GM10248 (cell line): ENCODE data around the gene CBR1.

Experiments
- CTCF ChIA-PET: fragments of 300-600 bp; sonication (Branson Sonifier 250); formaldehyde crosslinking; extraction: SDS; loops from one replicate; lab custom pipeline; 2021; ENCODE audit warnings: antibody characterized with exemption; lab: Yijun Ruan, JAX
- POLR2A ChIA-PET: fragments of 350-650 bp; sonication (Branson Sonifier 250); formaldehyde crosslinking; extraction: SDS; loops from one replicate; lab custom pipeline; 2020; ENCODE audit warnings: antibody characterized with exemption; lab: Yijun Ruan, JAX
- DNase-seq: peaks from one replicate; pipeline ENCODE4 v3.0.0; 2012; ENCODE audit errors: extremely low spot score
- CTCF ChIP-seq: IDR thresholded peaks from 2 replicates; pipeline ENCODE4 v1.5.1; 2012; ENCODE audit warnings: mild to moderate bottlenecking, low read depth; ENCODE audit errors: extremely low read depth, missing control alignments, control extremely low read depth

The CBR1 gene

GRCh38 chr21:36059823-36060158 lies 10.0 kb upstream of the CBR1 start:
- DNase-seq = no peak
- ChIA-PET CTCF (interaction anchor here (0.6 to 2.1 kb wide), 7 partner anchors 17 to 1314 kb away, joined by 3 to 5 read pairs (median 4); no protein-coding TSS in a partner anchor), POLR2A (interaction anchor here (0.5 kb wide), 1 partner anchor 622 kb away, joined by 6 read pairs; no protein-coding TSS in a partner anchor)
- no peak for TF ChIP-seq CTCF

DNA sequence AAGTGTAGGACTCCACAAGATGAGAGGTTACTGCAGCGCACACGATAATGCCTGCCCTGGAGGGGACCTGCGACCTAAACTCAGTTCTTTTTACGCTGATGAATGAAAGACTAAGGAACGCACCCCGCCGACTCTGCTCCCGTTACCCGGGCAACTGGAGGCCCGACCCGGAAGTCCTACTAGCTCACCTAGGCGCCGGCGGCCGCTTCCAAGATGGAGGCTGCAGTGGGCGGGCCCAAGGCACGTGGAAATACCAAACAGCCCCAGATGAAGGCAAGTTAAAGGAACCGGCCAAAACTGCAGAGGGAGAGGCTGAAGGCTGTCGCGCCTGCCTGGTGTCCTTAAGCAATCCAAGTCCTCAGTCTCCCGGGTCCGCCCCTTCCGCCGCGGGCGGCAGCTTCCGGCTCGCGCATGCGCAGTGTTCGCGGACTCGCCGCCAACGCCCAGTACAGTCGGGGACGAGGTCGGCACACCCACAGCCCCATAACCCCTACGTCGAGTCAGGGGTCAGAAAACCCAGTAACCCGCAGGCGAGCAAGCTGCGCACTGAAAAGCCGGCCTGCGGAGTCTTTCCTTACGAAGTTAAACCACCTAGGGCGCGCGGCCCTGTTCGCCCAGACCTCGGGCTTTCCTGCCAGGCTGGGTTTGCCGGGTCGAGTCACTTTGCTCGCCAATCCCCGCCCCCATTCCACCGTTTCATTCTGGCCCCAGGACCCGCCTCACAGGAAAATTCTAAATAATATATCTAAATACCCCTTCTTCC lies 9.5 kb upstream of the CBR1 start, which contains the start of gene SETD4:
TSS of gene SETD4 (minus strand) at position 368 of the 763 bp plus-strand sequence. CDS start 1,638 bp downstream, outside the sequence.
- no peak for TF ChIP-seq CTCF
- POLR2A ChIA-PET = interaction anchor here (0.5 kb wide), 1 partner anchor 623 kb away, joined by 6 read pairs; no protein-coding TSS in a partner anchor
- CTCF ChIA-PET = interaction anchor here (0.6 to 2.1 kb wide), 9 partner anchors 13 to 1315 kb away, joined by 3 to 5 read pairs (median 4); no protein-coding TSS in a partner anchor
- DNase-seq = peak; percentile 97

- DNase-seq = no peak
- POLR2A ChIA-PET = no interaction called here
- no peak for TF ChIP-seq CTCF
- CTCF ChIA-PET = interaction anchor here (2.1 kb wide), 1 partner anchor 66 kb away, joined by 5 read pairs; no protein-coding TSS in a partner anchor
These were observed 8.4 kb upstream of the CBR1 start for GRCh38 chr21:36061445-36061844.

DNA sequence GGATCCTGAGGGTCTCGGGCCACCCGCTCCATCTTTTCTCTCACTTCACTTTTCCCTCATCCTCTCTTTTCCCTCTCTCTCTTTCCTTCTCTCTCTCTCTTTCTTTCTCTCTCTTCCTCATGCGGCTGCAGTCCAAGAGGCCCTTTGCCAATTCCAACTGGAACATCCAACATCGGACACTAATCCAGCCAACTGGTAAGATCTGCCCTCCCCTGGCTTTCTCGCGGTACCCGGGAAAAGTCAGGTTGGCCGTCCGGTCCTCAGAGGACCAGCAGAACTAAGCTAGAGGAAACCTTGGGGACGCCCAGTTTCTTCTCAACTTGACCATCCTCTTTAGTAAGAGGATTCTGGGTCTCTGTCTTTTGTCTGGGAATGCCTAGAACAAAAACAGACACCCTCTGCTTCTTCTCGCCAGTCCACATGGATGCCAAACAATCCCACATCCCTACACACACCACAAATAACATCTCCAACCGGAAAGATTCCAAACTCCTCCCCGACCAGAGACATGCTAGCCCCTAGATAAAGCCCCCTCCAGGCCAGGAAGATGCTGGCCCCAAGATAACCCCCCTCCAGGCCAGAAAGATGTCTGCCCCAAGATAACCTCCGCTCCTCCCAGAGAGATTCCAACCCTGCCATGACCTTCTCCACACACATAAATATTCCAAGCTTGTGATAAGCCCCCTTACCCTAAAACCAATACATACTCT lies 6.3 kb upstream of the CBR1 start:
- ChIA-PET CTCF (interaction anchor here (1.0 to 1.7 kb wide), 3 partner anchors 10 to 63 kb away, joined by 4 to 6 read pairs (median 4); no protein-coding TSS in a partner anchor), POLR2A (no interaction called here)
- TF ChIP-seq CTCF = no peak
- no peak for DNase-seq

DNA sequence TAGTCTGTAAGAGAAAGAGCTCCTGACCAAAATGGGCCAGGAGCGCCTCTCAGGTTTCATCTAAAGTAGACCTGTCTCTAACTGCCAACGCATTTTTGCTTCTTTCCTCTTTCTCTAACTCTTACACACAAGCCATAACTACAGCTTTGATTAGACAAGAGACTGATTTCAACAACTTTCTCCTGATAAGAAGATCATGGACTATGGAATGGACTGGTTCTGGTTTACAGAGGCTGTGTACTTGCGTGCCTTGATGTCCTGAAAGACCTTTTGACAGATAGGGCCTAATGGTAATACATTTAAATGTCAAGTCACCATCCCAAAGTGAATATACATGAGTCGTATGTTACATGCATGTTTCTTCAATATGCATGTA lies 5.8 kb upstream of the CBR1 start:
- CTCF ChIA-PET = interaction anchor here (1.0 to 1.7 kb wide), 3 partner anchors 10 to 63 kb away, joined by 4 to 6 read pairs (median 4); no protein-coding TSS in a partner anchor
- DNase-seq = no peak
- no peak for TF ChIP-seq CTCF
- POLR2A ChIA-PET = interaction anchor here (0.6 kb wide), 1 partner anchor 13 kb away, joined by 3 read pairs; no protein-coding TSS in a partner anchor

GRCh38 chr21:36065497-36066036 lies 4.3 kb upstream of the CBR1 start:
- DNase-seq = no peak
- no peak for TF ChIP-seq CTCF
- POLR2A ChIA-PET = no interaction called here
- CTCF ChIA-PET = no interaction called here
